ENCODE measurements around the gene LYRM1. TPM values are rescaled to one million over a fixed set of nuclear protein-coding genes. Genes with fewer than 3 reads are reported as not detected.

Gene LYRM1
- total and polyA plus RNA-seq, 2 experiments from 2014 or later, result 57.3 to 60.0 TPM

DNA sequence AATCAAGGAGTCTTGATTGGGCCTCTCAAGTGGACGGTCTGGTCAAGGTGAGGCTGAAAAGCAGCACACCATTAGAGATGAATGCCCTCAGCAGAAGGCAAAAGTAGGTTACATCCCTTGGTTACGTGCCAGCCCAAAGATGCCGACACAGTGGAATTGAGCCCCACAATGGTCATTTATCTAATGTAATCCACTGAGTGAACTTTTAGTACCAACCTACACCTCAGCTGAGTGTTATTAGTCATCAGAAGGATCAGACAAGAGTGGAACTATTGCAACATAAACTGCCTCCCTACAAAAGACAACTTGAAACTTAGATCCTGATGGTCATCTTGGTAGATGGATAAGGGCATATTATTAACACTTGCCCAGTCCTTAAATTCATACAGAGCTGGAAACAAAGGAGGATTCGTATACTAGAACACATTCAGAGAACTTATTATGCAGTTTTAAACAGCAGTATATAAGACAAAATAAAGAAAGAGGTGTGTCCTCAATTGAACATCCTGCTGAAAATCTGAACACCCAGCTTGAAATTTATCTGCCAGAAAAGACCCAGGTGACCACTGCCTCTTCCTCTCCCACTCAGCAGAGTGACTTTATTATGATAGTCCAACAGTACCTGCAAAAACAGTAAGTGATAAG is 3.2 kb upstream of the LYRM1 start:
- no peak overlapping the region for H3K4me3 ChIP-seq
- H3K79me2 ChIP-seq, result peaks cover 86% of the 10 kb centered on the region
- no peaks in the 10 kb centered on the region for H3K36me3 ChIP-seq (replicated peaks; ENCODE audit: insufficient read depth, low read depth)
- H4K20me1 ChIP-seq (ENCODE audit: insufficient read depth, poor library complexity, severe bottlenecking), result peaks cover 39% of the 10 kb centered on the region
- H2AFZ ChIP-seq, result no peak overlapping the region
- no peaks in the 10 kb centered on the region for H3K9me3 ChIP-seq (ENCODE audit: low read depth)
- DNase-seq (ENCODE audit: low spot score), result peak; percentile 54
- peak overlapping the region; percentile 83 for H3K4me2 ChIP-seq
- H3K9me2 ChIP-seq (replicated peaks; ENCODE audit: insufficient read depth), result no peaks in the 10 kb centered on the region
- H3K4me1 ChIP-seq (ENCODE audit: insufficient read depth), result peaks cover 26% of the 10 kb centered on the region
- H3K27ac ChIP-seq, result peak overlapping the region; percentile 99
- 80% methylated on average over 4 of the region's 4 CpGs for WGBS (ENCODE audit: low lambda C conversion rate, missing lambda C conversion rate)
- no peaks in the 10 kb centered on the region for H3K27me3 ChIP-seq
- no peak for TF ChIP-seq EZH2phosphoT487 (IDR thresholded peaks at IDR 0.05; ENCODE audit: low read depth, severe bottlenecking, unreplicated experiment)
- no peak for TF ChIP-seq EZH2 (IDR thresholded peaks at IDR 0.05; ENCODE audit: borderline replicate concordance)
- TF ChIP-seq, protein P1, sequence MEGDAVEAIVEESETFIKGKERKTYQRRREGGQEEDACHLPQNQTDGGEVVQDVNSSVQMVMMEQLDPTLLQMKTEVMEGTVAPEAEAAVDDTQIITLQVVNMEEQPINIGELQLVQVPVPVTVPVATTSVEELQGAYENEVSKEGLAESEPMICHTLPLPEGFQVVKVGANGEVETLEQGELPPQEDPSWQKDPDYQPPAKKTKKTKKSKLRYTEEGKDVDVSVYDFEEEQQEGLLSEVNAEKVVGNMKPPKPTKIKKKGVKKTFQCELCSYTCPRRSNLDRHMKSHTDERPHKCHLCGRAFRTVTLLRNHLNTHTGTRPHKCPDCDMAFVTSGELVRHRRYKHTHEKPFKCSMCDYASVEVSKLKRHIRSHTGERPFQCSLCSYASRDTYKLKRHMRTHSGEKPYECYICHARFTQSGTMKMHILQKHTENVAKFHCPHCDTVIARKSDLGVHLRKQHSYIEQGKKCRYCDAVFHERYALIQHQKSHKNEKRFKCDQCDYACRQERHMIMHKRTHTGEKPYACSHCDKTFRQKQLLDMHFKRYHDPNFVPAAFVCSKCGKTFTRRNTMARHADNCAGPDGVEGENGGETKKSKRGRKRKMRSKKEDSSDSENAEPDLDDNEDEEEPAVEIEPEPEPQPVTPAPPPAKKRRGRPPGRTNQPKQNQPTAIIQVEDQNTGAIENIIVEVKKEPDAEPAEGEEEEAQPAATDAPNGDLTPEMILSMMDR (IDR thresholded peaks at IDR 0.05; ENCODE audit: poor library complexity), result no peak

DNA sequence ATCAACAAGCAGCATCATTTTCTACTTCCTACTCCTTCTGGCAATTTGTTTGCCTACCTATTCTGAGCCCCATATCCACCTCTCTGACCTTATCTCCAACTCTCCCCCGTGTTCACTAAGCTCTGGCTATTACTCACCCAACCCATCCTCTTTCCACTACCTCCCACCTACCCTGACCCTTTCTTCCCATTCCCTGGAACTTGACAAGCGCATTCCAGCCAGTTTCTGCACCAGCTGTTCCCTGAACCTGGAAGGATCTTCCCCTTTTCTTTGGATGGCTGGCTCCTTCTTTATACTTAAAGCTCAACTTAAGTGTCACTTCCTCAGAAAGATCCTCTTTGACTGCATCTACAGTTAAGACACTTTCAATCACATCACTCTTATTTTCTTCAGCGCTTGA is 2.6 kb upstream of the LYRM1 start:
- no peak for TF ChIP-seq EZH2 (IDR thresholded peaks at IDR 0.05; ENCODE audit: borderline replicate concordance)
- TF ChIP-seq, protein P1 (IDR thresholded peaks at IDR 0.05; ENCODE audit: poor library complexity), result no peak
- no peak for TF ChIP-seq EZH2phosphoT487 (IDR thresholded peaks at IDR 0.05; ENCODE audit: low read depth, severe bottlenecking, unreplicated experiment)
- H3K4me3 ChIP-seq, result no peak overlapping the region
- peak; percentile 30 for DNase-seq (ENCODE audit: low spot score)
- peak overlapping the region; percentile 99 for H3K27ac ChIP-seq
- WGBS (ENCODE audit: low lambda C conversion rate, missing lambda C conversion rate), result 66% methylated on average over 3 of the region's 3 CpGs
- H4K20me1 ChIP-seq (ENCODE audit: insufficient read depth, poor library complexity, severe bottlenecking), result peaks cover 34% of the 10 kb centered on the region
- no peaks in the 10 kb centered on the region for H3K36me3 ChIP-seq (replicated peaks; ENCODE audit: insufficient read depth, low read depth)
- no peaks in the 10 kb centered on the region for H3K27me3 ChIP-seq
- peak overlapping the region; percentile 83 for H3K4me2 ChIP-seq
- H3K4me1 ChIP-seq (ENCODE audit: insufficient read depth), result peaks cover 32% of the 10 kb centered on the region
- H2AFZ ChIP-seq, result no peak overlapping the region
- peaks cover 86% of the 10 kb centered on the region for H3K79me2 ChIP-seq
- no peaks in the 10 kb centered on the region for H3K9me3 ChIP-seq (ENCODE audit: low read depth)
- no peaks in the 10 kb centered on the region for H3K9me2 ChIP-seq (replicated peaks; ENCODE audit: insufficient read depth)

DNA sequence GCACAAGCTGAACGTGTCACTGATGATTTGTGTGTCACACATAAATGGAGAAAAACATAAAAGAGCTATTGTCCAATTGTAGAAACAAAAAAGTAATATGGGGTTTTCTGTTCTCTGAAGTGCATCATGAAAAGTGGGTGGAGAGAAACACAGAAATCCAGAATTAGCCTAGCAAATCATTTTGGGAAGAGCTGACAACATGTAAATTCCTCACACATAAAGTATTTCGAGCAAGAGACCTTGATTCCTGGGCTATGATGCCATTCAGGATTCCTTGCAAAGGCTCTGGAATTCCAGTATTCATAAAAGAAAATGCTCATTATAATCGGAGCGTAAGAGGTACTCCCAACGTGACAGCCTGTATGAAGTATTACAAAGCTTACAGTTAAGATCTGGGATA is 1.5 kb upstream of the LYRM1 start:
- Histone ChIP-seq H3K4me1 (ENCODE audit: insufficient read depth) (peaks cover 39% of the 10 kb centered on the region), H3K4me2 (peak overlapping the region; percentile 83), H3K9me2 (replicated peaks; ENCODE audit: insufficient read depth) (no peaks in the 10 kb centered on the region), H3K79me2 (peaks cover 85% of the 10 kb centered on the region), H3K9me3 (ENCODE audit: low read depth) (no peaks in the 10 kb centered on the region), H4K20me1 (ENCODE audit: insufficient read depth, poor library complexity, severe bottlenecking) (peaks cover 24% of the 10 kb centered on the region), H3K4me3 (peak overlapping the region; percentile 78), H2AFZ (no peak overlapping the region), H3K27ac (peak overlapping the region; percentile 99), H3K27me3 (no peaks in the 10 kb centered on the region), H3K36me3 (replicated peaks; ENCODE audit: insufficient read depth, low read depth) (no peaks in the 10 kb centered on the region)
- TF ChIP-seq, protein P1 (IDR thresholded peaks at IDR 0.05; ENCODE audit: poor library complexity), result no peak
- TF ChIP-seq EZH2phosphoT487 (IDR thresholded peaks at IDR 0.05; ENCODE audit: low read depth, severe bottlenecking, unreplicated experiment) (no peak), EZH2 (IDR thresholded peaks at IDR 0.05; ENCODE audit: borderline replicate concordance) (no peak)
- WGBS (ENCODE audit: low lambda C conversion rate, missing lambda C conversion rate), result 14% methylated on average over 5 of the region's 5 CpGs
- peak; percentile 31 for DNase-seq (ENCODE audit: low spot score)

All from hepatocyte (in vitro differentiated cells).